ENCODE data around the gene SPATS2L.

The SPATS2L gene

GRCh38 chr2:200376513-200377354 lies 70.2 kb downstream of the SPATS2L start:
- no peak for DNase-seq (ENCODE audit: low read depth in 3 of 3)

DNA sequence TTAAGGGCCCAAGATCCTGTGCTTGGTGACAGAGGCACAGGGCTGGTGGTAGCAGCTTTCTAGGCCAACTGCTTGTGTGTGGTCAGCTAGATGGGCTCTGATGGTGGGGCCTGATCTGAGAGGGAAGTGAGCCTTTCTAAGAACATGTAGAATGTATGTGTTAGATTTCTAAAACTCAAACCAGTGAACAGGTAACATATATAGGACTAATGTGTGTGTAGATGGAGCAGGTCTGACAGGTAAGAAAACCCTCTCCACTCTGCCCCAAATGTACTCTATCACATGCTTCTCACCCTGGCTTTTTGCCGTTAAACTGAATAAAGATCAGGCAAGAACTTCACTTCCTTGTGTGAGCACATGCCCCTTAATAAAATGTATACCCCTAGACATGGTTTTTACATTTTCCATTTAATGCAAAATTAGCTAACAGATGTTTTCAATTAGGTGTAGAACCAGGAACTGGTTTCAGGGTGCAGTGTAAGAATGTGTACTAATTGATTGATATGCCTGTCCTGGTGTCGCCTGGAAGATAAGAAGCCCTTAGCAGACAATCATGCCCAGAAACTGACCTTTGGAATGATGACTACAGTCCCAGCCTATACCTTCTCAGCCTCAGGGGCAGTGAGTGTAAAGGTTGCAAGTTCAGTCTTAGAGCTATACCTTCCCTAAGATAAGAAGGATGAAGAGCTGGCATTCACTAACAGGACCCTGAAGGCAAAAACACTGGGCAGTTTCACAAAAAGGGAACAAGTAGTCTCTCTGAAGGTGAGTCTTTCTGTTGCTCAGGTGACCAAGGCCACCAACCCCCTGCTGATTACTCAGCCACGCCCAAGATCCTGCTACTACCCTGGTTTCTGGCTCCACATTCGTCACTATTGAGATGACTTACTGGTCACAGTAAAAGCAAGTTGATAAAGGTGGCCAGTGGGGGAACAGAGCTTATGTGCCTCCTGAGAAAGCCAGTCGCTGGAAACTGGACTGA lies 71.2 kb downstream of the SPATS2L start:
- DNase-seq (ENCODE audit: low read depth in 3 of 3) = no peak

DNA sequence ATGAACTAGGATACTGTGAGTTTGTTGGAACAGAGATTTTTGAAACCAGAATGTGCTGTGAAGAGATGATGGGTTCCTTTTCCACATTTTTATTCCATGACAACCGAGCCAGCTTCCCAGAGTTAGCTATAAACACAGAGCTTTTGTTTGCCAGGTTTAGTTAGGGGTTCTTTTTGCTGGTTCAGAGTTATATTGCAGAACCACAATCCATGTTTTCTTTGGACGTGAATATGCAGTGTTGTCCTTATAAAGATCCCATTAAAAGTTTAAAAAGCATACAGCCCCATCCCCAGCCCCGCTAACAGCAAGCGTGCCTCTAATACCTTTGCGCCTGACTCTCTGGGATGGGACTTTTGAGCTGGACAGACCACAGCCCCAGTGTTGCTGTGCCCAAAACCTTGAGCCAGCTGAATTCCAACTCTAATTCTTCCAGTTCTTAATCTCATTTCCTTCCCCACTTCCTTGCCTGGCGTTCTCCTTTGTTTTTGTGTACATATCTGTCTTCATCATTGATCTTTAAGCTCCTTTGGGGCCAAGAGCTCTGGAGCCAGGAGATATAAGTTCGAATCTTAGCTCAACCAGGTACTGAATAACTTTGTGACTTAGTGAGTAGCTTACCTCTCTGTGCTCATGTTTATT lies 72.3 kb downstream of the SPATS2L start:
- DNase-seq (ENCODE audit: low read depth in 3 of 3) = no peak

DNA sequence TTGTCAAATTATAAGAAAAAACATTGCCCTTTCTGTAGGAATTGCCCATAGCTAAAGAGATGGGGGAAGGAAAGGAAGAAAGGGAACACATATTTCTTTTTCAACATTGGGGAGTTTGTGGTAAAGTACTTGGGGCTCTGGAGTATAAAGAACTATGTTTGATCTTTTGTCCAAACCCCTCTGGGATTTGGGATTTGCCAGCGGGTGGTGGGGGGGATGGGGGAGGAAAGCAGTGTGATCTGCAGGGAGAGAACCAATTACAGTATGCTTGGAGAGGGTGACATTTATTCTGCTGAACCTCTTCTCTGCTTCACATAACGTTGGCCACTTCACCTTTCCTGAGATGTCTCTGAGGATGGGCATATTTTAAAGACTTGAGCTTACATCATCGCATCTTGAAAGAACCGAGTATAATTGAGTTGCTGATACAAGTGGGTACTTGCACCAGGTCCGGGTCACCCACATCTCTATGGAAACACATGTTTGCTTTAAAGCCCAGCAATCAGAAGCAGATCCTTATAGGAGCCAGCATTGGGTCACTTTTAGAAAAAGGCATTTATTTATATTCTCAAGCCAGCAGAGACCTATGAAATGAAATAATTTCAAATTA lies 73.1 kb downstream of the SPATS2L start:
- no peak for DNase-seq (ENCODE audit: low read depth in 3 of 3)

DNA sequence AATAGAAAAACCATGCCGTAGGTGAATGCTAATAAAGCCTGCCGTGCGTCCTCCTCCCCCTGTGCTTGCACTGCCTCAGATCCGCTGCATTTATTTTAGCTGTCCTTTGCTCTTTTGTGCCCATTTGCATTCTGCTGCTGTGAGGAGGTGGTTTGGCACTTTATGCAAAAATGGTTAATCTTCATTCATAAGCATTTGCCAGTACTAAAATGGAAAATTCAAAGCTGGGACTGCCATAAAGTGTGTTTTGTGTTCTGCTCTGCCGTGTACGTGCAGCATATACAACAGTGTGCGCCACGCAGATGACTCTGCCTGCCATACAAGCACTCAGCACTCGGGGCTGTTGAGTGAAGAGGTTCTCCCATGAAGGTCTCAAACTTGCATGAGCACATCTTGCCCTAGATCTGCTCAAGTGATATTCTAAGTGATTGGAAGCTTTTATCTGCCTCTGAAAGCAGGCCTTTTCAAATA lies 73.6 kb downstream of the SPATS2L start:
- no peak for DNase-seq (ENCODE audit: low read depth in 3 of 3)

DNA sequence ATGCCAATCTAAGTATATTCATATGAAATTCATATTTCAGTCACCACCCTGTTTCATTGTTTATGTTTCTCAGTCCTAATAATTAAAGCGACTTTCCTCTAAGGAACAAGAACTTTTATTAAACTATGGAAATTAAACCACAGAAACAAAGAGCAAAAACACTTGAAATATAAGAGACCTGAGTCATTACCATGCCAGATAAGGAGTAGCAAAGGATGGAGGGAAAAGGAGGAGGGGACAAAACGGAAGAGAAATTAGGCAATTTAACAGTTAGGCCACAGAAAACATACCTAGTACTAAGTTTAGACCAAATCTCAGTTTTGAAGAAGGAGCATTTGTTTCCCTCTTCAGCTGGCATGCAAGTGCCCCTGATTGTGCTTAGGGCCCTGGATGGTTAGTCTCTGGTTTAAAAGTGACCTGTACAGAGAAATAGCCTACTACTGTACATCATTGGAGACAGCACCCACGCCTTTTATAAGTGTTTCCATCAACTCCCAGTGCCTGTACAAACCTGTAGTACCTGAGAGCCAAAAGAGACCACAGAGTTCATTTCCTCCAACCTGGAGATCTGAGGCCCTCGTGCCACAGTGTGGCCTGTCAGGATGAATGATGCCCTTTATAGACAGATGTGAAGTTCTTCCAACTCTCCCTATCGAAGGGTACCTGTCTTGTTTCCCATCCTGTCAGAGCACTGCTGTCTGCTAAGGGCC lies 74.5 kb downstream of the SPATS2L start:
- DNase-seq (ENCODE audit: low read depth in 3 of 3) = no peak

GRCh38 chr2:200382874-200383273 lies 76.4 kb downstream of the SPATS2L start:
- DNase-seq (ENCODE audit: low read depth in 3 of 3) = no peak

DNA sequence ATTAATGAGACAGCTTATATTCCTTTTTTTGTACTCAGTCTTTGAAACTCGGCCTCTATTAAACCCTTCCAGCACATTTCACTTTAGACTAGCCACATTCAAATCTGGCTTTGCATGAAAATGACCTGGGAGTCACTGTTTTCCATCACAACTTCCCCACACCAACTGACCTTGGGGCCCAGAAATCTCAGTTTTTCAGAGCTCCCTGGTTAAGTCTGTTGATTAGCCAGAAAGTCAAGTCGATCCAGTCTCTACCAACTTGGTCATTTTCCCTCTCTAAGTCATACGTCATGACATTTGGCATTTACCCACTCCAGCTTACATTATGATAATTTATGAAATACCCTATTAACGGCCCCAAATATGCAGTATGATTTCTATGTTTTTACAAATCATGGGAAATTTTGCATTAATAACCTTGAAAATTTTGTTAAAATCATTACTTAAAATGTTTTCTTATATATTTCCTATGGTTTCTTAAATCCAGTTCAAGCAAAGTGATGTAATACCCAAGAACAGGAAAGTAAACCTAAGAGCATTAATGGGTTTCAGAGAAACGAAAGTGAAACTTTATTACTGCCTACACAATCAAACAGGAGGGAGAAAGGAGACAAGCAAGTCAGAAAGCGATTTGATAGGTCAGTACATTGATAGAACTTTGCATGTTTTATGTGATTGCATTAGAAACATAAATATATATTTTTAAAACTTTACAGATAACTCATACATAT lies 77.1 kb downstream of the SPATS2L start:
- DNase-seq (ENCODE audit: low read depth in 3 of 3) = no peak

DNA sequence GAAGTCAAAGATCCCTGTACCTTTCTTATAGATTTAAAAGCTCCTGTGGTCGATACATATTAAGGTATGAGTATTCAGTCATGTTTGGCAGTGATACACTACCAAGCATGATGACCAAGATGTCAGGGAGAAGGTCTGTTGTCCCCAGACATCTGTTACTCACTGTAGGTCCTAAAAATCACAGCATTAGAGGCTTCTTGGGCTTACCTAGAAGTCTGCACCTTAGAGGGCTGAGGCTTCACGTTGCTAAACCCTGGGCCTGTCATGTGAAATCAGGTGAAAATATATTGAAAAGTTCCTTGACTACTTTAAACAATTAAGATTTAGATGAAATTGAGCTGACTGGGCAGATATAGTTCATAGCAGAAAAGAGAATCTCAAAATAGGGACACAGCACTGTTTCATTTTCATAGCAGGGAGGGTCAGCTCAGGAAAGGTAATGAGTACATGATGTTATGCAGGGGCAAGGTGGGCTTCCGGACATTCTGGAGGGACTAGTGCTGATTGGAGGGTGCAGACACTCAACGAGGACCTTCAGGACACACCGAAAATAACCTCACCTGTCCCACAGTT lies 78.7 kb downstream of the SPATS2L start:
- no peak for DNase-seq (ENCODE audit: low read depth in 3 of 3)

DNA sequence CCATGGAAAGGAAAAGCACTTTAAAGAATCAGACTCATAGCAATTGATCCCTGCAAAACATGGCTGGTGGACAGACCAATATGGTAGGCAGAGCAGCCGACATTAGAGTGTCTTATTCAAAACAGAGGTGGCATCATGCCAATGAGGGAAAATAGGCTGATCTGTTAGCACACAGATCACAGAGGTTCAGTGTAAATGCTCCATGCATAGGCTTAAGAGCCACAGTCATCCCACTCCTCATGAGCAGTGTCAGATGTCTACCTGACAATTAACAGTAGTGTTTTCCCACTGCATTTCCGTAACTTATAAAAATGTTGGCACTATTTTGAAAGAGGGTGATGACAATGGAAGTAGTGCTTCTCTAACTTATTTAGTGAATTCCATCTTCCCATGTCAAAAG lies 86.7 kb downstream of the SPATS2L start:
- DNase-seq (ENCODE audit: low read depth in 3 of 3) = no peak

- DNase-seq (ENCODE audit: low read depth in 3 of 3) = no peak
Measured at GRCh38 chr2:200394045-200394444, 87.6 kb downstream of the SPATS2L start.

DNA sequence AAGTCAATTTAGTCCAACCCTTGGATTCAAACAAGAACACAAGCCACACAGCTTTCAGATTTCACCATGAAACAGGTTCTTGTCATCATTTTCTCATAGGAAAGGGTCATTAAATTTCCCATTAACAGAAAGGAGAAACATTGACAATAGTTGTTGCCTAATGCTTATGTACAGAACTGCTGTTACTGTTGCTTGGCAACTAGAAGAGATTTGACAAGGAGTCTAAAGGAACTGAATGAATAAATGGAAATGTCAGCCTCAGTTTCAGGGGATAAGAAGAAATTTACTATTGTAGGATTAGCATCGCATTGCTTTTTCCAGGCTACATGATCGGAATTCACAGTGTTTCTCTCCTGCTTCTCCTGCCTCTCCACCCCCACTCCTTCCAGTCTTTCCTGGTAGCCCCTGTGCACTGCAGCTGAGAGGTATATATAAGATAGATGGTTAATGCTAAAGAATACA lies 90.3 kb downstream of the SPATS2L start:
- DNase-seq (ENCODE audit: low read depth in 3 of 3) = no peak

DNA sequence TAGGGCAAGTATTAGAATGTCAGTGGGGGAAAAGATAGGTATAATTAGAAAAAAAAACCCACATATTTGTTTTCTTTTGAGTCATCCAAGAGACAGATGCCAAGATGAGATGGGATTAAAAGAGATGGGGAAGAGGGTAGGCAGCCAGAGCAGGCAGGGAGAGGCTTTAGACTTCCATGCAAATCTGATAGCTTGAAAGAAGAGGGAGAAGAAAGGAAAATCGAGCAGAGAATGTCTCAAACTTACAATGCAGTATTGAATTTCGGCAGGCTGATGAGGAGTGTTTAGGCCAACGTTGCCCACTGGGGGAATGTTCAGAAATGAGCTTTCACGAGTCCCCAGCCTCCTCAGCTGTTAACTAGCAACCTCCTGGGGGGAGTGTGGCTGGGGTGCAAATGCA lies 91.3 kb downstream of the SPATS2L start:
- DNase-seq (ENCODE audit: low read depth in 3 of 3) = no peak

- no peak for DNase-seq (ENCODE audit: low read depth in 3 of 3)
Measured at GRCh38 chr2:200399046-200399445, 92.6 kb downstream of the SPATS2L start.

- DNase-seq (ENCODE audit: low read depth in 3 of 3) = no peak
Measured at GRCh38 chr2:200399636-200400035, 93.1 kb downstream of the SPATS2L start.

DNA sequence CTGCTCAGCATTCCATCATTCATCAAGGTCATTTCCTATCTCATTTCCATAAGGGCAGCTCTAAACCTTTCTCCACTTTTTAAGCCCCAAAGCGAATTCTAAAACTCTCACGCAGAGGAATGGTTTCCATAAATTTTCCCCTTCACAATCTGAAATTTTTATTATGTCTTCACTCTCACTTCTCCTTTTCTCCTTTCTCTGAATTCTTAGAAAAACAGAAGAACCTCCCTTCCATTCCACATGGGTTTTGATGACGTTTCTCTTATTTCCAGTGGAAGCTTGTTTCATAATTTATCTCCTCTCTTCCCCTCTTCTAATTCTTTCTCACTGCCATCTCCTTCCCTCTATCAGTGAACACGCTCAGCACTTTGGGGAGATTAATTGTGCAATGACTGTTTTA lies 97.3 kb downstream of the SPATS2L start:
- DNase-seq (ENCODE audit: low read depth in 3 of 3) = no peak

GRCh38 chr2:200404615-200405014 lies 98.1 kb downstream of the SPATS2L start:
- DNase-seq (ENCODE audit: low read depth in 3 of 3) = no peak

GRCh38 chr2:200405599-200406298 lies 99.3 kb downstream of the SPATS2L start:
- DNase-seq (ENCODE audit: low read depth in 3 of 3) = no peak

DNA sequence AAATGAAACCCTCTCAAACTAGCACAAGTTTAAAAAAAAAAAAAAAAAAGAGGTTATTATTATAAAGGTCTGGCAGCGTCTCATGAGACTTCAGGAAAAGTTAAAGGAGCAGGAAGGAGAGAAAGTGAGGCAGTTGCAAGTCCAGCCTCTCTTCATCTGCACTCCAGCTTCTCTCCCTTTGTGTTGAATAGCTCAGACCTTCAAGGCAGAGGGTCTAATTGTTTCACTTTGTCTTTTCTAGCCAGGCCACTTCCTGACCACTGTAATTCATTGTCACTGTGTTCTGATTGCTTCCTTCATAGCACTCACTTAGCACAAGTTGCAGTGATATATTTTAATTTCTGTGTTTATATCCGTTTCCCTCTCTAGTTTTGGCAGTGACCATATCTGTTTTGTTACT lies 99.9 kb downstream of the SPATS2L start:
- no peak for DNase-seq (ENCODE audit: low read depth in 3 of 3)

Data from stimulated activated CD4-positive, alpha-beta T cell treated with anti-CD3 and anti-CD28 coated beads, TNF-alpha, amount 100 ng/mL, for 48 hours (primary cell).